ENCODE results near the gene NDUFS3.

The NDUFS3 gene

DNA sequence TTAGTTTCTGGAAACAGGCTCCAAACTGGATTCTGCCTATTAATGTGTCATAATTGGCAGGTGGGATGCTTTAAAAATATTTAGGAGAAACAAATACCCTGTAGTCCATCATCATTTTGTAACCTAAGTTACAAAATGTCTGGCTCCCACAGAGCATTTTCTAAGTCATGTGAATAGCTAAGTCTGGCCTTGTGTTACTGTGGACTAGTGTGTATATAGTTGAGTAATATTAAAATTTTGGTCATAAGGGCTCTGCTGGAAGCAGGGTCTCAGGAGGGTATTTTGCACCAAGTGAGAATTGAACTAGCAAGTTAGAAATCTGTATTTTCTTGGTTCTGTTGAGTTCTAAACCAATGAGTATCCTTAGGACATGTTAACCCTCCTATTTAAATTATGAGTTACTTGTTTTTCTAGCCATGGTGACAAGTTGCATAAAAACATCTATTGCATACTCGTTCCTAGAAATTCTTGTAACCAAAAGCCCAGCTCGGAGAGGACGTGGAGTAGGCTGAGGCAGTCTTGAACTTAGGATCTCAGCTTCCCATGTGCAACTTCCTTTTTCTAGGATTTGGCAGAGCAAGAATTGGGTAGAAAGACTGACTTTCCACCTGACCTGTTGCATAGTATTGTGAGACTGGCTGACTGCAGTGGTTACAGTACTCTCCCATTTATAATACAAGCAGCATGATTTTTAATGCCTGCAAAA is 8.1 kb upstream of the NDUFS3 start:
- Histone ChIP-seq H3K36me3 (replicated peaks; ENCODE audit: low read depth, low read length) (peaks cover 44% of the 10 kb centered on the region), H2AFZ (ENCODE audit: low read depth, low read length) (no peak overlapping the region), H3K27me3 (ENCODE audit: low read depth, low read length) (no peaks in the 10 kb centered on the region), H4K20me1 (ENCODE audit: insufficient read depth, low read length) (no peaks in the 10 kb centered on the region), H3K9me3 (ENCODE audit: insufficient read depth, low read length) (no peaks in the 10 kb centered on the region), H3K27ac (ENCODE audit: low read length) (no peak overlapping the region), H3K4me1 (ENCODE audit: low read length) (peaks cover 7% of the 10 kb centered on the region), H3K79me2 (ENCODE audit: low read length) (peaks cover 75% of the 10 kb centered on the region), H3K9ac (ENCODE audit: low read length) (no peak overlapping the region), H3K4me2 (ENCODE audit: low read length) (no peak overlapping the region), H3K4me3 (ENCODE audit: low read length) (no peak overlapping the region)
- no peak for TF ChIP-seq EZH2phosphoT487 (IDR thresholded peaks at IDR 0.05; ENCODE audit: low read depth)
- TF ChIP-seq, protein P1, sequence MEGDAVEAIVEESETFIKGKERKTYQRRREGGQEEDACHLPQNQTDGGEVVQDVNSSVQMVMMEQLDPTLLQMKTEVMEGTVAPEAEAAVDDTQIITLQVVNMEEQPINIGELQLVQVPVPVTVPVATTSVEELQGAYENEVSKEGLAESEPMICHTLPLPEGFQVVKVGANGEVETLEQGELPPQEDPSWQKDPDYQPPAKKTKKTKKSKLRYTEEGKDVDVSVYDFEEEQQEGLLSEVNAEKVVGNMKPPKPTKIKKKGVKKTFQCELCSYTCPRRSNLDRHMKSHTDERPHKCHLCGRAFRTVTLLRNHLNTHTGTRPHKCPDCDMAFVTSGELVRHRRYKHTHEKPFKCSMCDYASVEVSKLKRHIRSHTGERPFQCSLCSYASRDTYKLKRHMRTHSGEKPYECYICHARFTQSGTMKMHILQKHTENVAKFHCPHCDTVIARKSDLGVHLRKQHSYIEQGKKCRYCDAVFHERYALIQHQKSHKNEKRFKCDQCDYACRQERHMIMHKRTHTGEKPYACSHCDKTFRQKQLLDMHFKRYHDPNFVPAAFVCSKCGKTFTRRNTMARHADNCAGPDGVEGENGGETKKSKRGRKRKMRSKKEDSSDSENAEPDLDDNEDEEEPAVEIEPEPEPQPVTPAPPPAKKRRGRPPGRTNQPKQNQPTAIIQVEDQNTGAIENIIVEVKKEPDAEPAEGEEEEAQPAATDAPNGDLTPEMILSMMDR (IDR thresholded peaks at IDR 0.05; ENCODE audit: low read depth, low read length) = no peak

DNA sequence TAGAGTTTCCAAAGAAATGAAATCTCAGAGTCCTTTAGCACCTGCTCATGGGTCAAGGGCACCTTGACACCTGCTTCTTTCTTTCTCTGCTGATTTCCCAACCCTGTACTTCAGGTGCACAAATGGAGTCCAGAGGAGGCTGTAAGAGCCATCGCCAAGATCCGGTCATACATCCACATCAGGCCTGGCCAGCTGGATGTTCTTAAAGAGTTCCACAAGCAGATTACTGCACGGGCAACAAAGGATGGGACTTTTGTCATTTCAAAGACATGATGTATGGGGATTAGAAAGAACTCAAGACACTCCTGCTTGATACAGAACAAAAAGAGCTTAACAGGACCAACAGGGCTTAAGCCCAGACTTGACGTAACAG is 7.5 kb upstream of the NDUFS3 start:
- Histone ChIP-seq H3K27ac (ENCODE audit: low read length) (no peak overlapping the region), H3K36me3 (replicated peaks; ENCODE audit: low read depth, low read length) (peaks cover 47% of the 10 kb centered on the region), H3K4me2 (ENCODE audit: low read length) (no peak overlapping the region), H3K9ac (ENCODE audit: low read length) (no peak overlapping the region), H4K20me1 (ENCODE audit: insufficient read depth, low read length) (no peaks in the 10 kb centered on the region), H3K79me2 (ENCODE audit: low read length) (peaks cover 72% of the 10 kb centered on the region), H3K27me3 (ENCODE audit: low read depth, low read length) (no peaks in the 10 kb centered on the region), H2AFZ (ENCODE audit: low read depth, low read length) (no peak overlapping the region), H3K4me3 (ENCODE audit: low read length) (no peak overlapping the region), H3K4me1 (ENCODE audit: low read length) (peaks cover 6% of the 10 kb centered on the region), H3K9me3 (ENCODE audit: insufficient read depth, low read length) (no peaks in the 10 kb centered on the region)
- TF ChIP-seq, protein P1 (IDR thresholded peaks at IDR 0.05; ENCODE audit: low read depth, low read length) = no peak
- TF ChIP-seq EZH2phosphoT487 (IDR thresholded peaks at IDR 0.05; ENCODE audit: low read depth) = no peak

DNA sequence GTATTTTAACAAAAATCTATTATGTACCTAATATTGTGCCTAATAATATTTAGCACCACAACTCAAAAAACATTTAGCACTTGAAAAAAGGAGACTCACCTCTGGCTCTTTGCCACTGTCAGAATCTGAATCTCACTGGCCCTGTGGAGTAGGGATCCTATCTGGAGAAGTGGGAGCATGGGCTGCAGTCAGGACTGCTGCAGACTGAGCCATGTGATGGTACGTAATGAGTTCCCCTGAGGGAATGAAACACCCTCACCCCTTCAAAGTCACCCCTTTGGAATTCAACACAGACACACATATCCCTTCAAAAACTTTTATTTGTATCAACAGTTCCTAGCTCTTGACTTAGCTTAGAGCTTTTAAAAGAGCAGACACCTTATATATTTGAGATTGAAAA is 7.0 kb upstream of the NDUFS3 start:
- Histone ChIP-seq H3K79me2 (ENCODE audit: low read length) (peaks cover 69% of the 10 kb centered on the region), H3K36me3 (replicated peaks; ENCODE audit: low read depth, low read length) (peaks cover 44% of the 10 kb centered on the region)

DNA sequence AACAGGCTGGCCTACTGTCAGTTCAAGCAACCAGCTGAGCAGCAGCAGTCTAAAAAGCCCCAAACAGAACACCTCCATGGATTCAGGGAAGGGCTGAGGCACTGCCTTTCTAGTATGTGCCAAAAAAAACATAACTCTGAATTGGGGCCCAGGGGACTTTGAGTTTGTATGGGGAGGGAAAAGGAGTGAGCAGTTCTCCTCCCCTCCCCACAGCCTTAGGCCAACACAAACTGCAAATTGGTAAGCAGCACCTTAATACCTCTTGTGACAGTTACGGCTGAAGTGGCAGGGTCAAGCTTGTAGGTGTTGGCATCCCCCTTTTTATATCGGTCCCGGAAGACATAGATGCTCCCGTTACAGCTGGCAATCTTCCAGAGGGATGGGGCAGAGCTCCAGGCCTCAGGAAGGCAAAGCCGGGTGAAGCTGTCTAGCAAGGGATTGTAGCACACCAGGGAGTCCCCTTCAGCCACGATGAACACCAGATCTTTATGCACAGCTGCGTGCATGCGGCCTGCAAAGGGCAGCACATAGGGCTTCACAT is 6.1 kb upstream of the NDUFS3 start:
- Histone ChIP-seq H3K4me2 (ENCODE audit: low read length) (no peak overlapping the region), H3K9ac (ENCODE audit: low read length) (no peak overlapping the region), H4K20me1 (ENCODE audit: insufficient read depth, low read length) (no peaks in the 10 kb centered on the region), H3K36me3 (replicated peaks; ENCODE audit: low read depth, low read length) (peaks cover 50% of the 10 kb centered on the region), H3K27ac (ENCODE audit: low read length) (no peak overlapping the region), H3K9me3 (ENCODE audit: insufficient read depth, low read length) (no peaks in the 10 kb centered on the region), H3K4me3 (ENCODE audit: low read length) (no peak overlapping the region), H3K79me2 (ENCODE audit: low read length) (peaks cover 69% of the 10 kb centered on the region), H3K4me1 (ENCODE audit: low read length) (peaks cover 3% of the 10 kb centered on the region), H3K27me3 (ENCODE audit: low read depth, low read length) (no peaks in the 10 kb centered on the region), H2AFZ (ENCODE audit: low read depth, low read length) (no peak overlapping the region)
- TF ChIP-seq, protein P1 (IDR thresholded peaks at IDR 0.05; ENCODE audit: low read depth, low read length) = no peak
- no peak for TF ChIP-seq EZH2phosphoT487 (IDR thresholded peaks at IDR 0.05; ENCODE audit: low read depth)

More for the DNA sequence above, 7.0 kb upstream of the NDUFS3 start:
- TF ChIP-seq EZH2phosphoT487 (IDR thresholded peaks at IDR 0.05; ENCODE audit: low read depth) = no peak
- TF ChIP-seq, protein P1 (IDR thresholded peaks at IDR 0.05; ENCODE audit: low read depth, low read length) = no peak
- Histone ChIP-seq H4K20me1 (ENCODE audit: insufficient read depth, low read length) (no peaks in the 10 kb centered on the region), H3K9me3 (ENCODE audit: insufficient read depth, low read length) (no peaks in the 10 kb centered on the region), H3K9ac (ENCODE audit: low read length) (no peak overlapping the region), H3K4me2 (ENCODE audit: low read length) (no peak overlapping the region), H3K27ac (ENCODE audit: low read length) (no peak overlapping the region), H3K4me3 (ENCODE audit: low read length) (no peak overlapping the region), H2AFZ (ENCODE audit: low read depth, low read length) (no peak overlapping the region), H3K27me3 (ENCODE audit: low read depth, low read length) (no peaks in the 10 kb centered on the region), H3K4me1 (ENCODE audit: low read length) (peaks cover under 1% of the 10 kb centered on the region; the same call in 1 of the 2 replicates)
